HL-60 (cell line): ENCODE results near the gene TMEM223.

Experiments used
- DNase-seq, 2 experiments: peaks; one replicate each; pipeline ENCODE4 v3.0.0-alpha.2; 2010 to 2020; ENCODE audit warnings: low read depth in 1 of 2, low spot score in 1 of 2
- H3K27ac ChIP-seq: fragments of 250-450 bp; sonication (Bioruptor Pico); replicated peaks from 2 replicates; pipeline ENCODE4 v1.5.1; 2020; ENCODE audit warnings: mild to moderate bottlenecking, moderate library complexity
- H3K27me3 ChIP-seq: fragments of 250-450 bp; sonication (Bioruptor Pico); 2 replicates; pipeline ENCODE4 v1.5.1; 2021; ENCODE audit warnings: mild to moderate bottlenecking, moderate library complexity; ENCODE audit not compliant: insufficient read depth, poor library complexity, severe bottlenecking
- H3K4me3 ChIP-seq: replicated peaks from 2 replicates; pipeline ENCODE4 v1.5.1; 2011; ENCODE audit warnings: mild to moderate bottlenecking, control low read depth, low read length; ENCODE audit not compliant: insufficient read depth
- CTCF ChIP-seq: IDR thresholded peaks from one replicate; pipeline ENCODE4 v1.5.1; 2011; ENCODE audit warnings: low read length, control low read depth, inconsistent platforms; ENCODE audit not compliant: insufficient read depth
- GABPA ChIP-seq: IDR thresholded peaks from 2 replicates; pipeline ENCODE4 v1.6.1; 2012; ENCODE audit warnings: low read depth
- POLR2AphosphoS5 ChIP-seq: IDR thresholded peaks from 2 replicates; pipeline ENCODE4 v1.6.1; 2012; ENCODE audit warnings: low read depth
- REST ChIP-seq: IDR thresholded peaks from 2 replicates; pipeline ENCODE4 v1.6.1; 2012; ENCODE audit warnings: low read depth; ENCODE audit not compliant: insufficient replicate concordance
- SPI1 ChIP-seq: IDR thresholded peaks from 2 replicates; pipeline ENCODE4 v1.6.1; 2012; ENCODE audit warnings: low read depth, mild to moderate bottlenecking, borderline replicate concordance

The TMEM223 gene

GRCh38 chr11:62805076-62805892, 13.5 kb upstream of the TMEM223 start, which contains the start of gene NXF1:
Gene NXF1 (minus strand): TSS chr11:62805440. CDS start chr11:62805356, 84 bp downstream.
- Histone ChIP-seq H3K27ac (peak within 1 kb of the TSS; percentile 76), H3K4me3 (peak within 1 kb of the TSS; percentile 91), H3K27me3 (no peaks in the 10 kb centered on the region)
- TF ChIP-seq REST (peak; percentile 81), GABPA (no peak), SPI1 (peak; percentile 1; the same call in 1 of the 2 replicates), POLR2AphosphoS5 (peak; percentile 100)
- peak; percentile 94 to 96 for DNase-seq

GRCh38 chr11:62804310-62805075, 12.7 kb upstream of the TMEM223 start:
- DNase-seq, result no peak
- Histone ChIP-seq H3K4me3 (peak overlapping the region; percentile 91), H3K27me3 (no peaks in the 10 kb centered on the region), H3K27ac (peak overlapping the region; percentile 76)
- TF ChIP-seq POLR2AphosphoS5 (no peak), REST (no peak), CTCF (no peak), GABPA (no peak), SPI1 (no peak)

GRCh38 chr11:62801071-62801470, 9.3 kb upstream of the TMEM223 start:
- no peak for DNase-seq
- H3K27me3 ChIP-seq, result no peaks in the 10 kb centered on the region

More at GRCh38 chr11:62801071-62801470, 9.3 kb upstream of the TMEM223 start:
- no peak overlapping the region for H3K27ac ChIP-seq
- TF ChIP-seq POLR2AphosphoS5, result no peak
- TF ChIP-seq CTCF, result no peak
- no peak for TF ChIP-seq REST
- no peak for TF ChIP-seq GABPA
- no peak for TF ChIP-seq SPI1
- no peak overlapping the region for H3K4me3 ChIP-seq
